Right renal cortex interstitium (tissue), 3 donors: ENCODE data around the gene TRIM54. TPM values are rescaled to one million over a fixed set of nuclear protein-coding genes. Genes with fewer than 3 reads are reported as not detected.
"Not testable (repeated sequence)": the region's sequence is repeated elsewhere in the genome, so short reads cannot be mapped to it uniquely, and the experiment has no call there.

Experiments used
- DNase-seq, 3 donors: peaks; one replicate each; pipeline ENCODE4 v3.0.0-alpha.2; 2013; ENCODE audit warnings: low read depth in 3 of 3, low spot score in 2 of 3
- polyA plus RNA-seq, 3 donors: library from polyadenylated mRNA; unstranded; fragments of 120-200 nt; gene quantifications; one replicate each; pipeline ENCODE4 v1.2.1, GENCODE V29; 2013; ENCODE audit not compliant: insufficient read length in 3 of 3

Gene TRIM54
- polyA plus RNA-seq, 3 donors = 3.2 to 3.9 (median 3.6) TPM

GRCh38 chr2:27280826-27281225 lies 1.4 kb upstream of the TRIM54 start:
- no peak for DNase-seq

GRCh38 chr2:27281442-27281841 lies 787 bp upstream of the TRIM54 start:
- no peak for DNase-seq

- no peak for DNase-seq
These were observed 663 bp downstream of the TRIM54 start for GRCh38 chr2:27282892-27283291.

GRCh38 chr2:27284996-27285395 lies 2.8 kb downstream of the TRIM54 start:
- no peak for DNase-seq

- no peak for DNase-seq
These were observed 3.3 kb downstream of the TRIM54 start for GRCh38 chr2:27285481-27285880.

GRCh38 chr2:27288610-27289009 lies 6.4 kb downstream of the TRIM54 start:
- DNase-seq = no peak

- no peak for DNase-seq
These were observed 8.3 kb downstream of the TRIM54 start for GRCh38 chr2:27290549-27290948.

- DNase-seq = no peak
These were observed 9.6 kb downstream of the TRIM54 start for GRCh38 chr2:27291865-27292264.

GRCh38 chr2:27294928-27295327 lies 12.7 kb downstream of the TRIM54 start:
- no peak for DNase-seq

- DNase-seq = no peak
These were observed 14.3 kb downstream of the TRIM54 start for GRCh38 chr2:27296481-27296880.

GRCh38 chr2:27297195-27297594 lies 15.0 kb downstream of the TRIM54 start:
- no peak for DNase-seq

GRCh38 chr2:27298391-27299080 lies 16.3 kb downstream of the TRIM54 start:
- no peak for DNase-seq

GRCh38 chr2:27300606-27301005 lies 18.4 kb downstream of the TRIM54 start:
- DNase-seq = not testable (repeated sequence)

GRCh38 chr2:27303093-27304025 lies 21.1 kb downstream of the TRIM54 start:
- no peak for DNase-seq

- DNase-seq = no peak
These were observed 22.4 kb downstream of the TRIM54 start for GRCh38 chr2:27304488-27305240.

GRCh38 chr2:27305516-27305915 lies 23.3 kb downstream of the TRIM54 start:
- DNase-seq = no peak

- DNase-seq = no peak
These were observed 23.9 kb downstream of the TRIM54 start for GRCh38 chr2:27306136-27306535.

- DNase-seq = no peak
These were observed 24.5 kb downstream of the TRIM54 start for GRCh38 chr2:27306573-27307286.

- no peak for DNase-seq
These were observed 25.0 kb downstream of the TRIM54 start for GRCh38 chr2:27307287-27307544.

GRCh38 chr2:27307545-27308358 lies 25.5 kb downstream of the TRIM54 start:
- DNase-seq = no peak
